ENCODE results near the gene RBBP6. TPM values are rescaled to one million over a fixed set of nuclear protein-coding genes. Genes with fewer than 3 reads are reported as not detected.

RBBP6 gene, protein sequence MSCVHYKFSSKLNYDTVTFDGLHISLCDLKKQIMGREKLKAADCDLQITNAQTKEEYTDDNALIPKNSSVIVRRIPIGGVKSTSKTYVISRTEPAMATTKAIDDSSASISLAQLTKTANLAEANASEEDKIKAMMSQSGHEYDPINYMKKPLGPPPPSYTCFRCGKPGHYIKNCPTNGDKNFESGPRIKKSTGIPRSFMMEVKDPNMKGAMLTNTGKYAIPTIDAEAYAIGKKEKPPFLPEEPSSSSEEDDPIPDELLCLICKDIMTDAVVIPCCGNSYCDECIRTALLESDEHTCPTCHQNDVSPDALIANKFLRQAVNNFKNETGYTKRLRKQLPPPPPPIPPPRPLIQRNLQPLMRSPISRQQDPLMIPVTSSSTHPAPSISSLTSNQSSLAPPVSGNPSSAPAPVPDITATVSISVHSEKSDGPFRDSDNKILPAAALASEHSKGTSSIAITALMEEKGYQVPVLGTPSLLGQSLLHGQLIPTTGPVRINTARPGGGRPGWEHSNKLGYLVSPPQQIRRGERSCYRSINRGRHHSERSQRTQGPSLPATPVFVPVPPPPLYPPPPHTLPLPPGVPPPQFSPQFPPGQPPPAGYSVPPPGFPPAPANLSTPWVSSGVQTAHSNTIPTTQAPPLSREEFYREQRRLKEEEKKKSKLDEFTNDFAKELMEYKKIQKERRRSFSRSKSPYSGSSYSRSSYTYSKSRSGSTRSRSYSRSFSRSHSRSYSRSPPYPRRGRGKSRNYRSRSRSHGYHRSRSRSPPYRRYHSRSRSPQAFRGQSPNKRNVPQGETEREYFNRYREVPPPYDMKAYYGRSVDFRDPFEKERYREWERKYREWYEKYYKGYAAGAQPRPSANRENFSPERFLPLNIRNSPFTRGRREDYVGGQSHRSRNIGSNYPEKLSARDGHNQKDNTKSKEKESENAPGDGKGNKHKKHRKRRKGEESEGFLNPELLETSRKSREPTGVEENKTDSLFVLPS (N-terminal part only)
- 17.2 to 26.9 TPM (median 25.9 TPM) in 5 replicates for total RNA-seq (2022; extraction: Qiagen RNA extraction; ENCODE audit: low read depth)

GRCh38 chr16:24539295-24539849, at the start of gene RBBP6:
Gene RBBP6, plus strand, starts transcription at chr16:24539566. Its CDS starts 1,061 bp downstream, at chr16:24540627.

Other genes starting within 250 kb of the RBBP6 start
- gene TNRC6A, start 190.1 kb downstream of the RBBP6 start, total RNA-seq (2022; extraction: Qiagen RNA extraction; ENCODE audit: low read depth): 23.2 to 29.6 TPM (median 28.4 TPM) in 5 replicates

Measured in A549 treated with RU486 at 1 μM for 4 hours (cell line).